ENCODE data around the gene HADHA. TPM values are rescaled to one million over a fixed set of nuclear protein-coding genes. Genes with fewer than 3 reads are reported as not detected.
"Not testable (repeated sequence)": the region's sequence is repeated elsewhere in the genome, so short reads cannot be mapped to it uniquely, and the experiment has no call there.

The HADHA gene
- 89.1 TPM for total RNA-seq

- DNase-seq = peak; percentile 92
These were observed at the start of gene HADHA, which contains the start of gene HADHB for GRCh38 chr2:26244309-26245230. Gene HADHA (minus strand): TSS chr2:26244632. CDS start chr2:26244596, 36 bp downstream. Gene HADHB (plus strand): TSS chr2:26244939. CDS start chr2:26254255, 9,316 bp downstream.

GRCh38 chr2:26292646-26293045 is 48.2 kb upstream of the HADHA start:
- DNase-seq = no peak

GRCh38 chr2:26290001-26290400 is 45.6 kb upstream of the HADHA start:
- no peak for DNase-seq

- no peak for DNase-seq
These were observed 41.5 kb upstream of the HADHA start for GRCh38 chr2:26285931-26286330.

- DNase-seq = no peak
These were observed 39.7 kb upstream of the HADHA start for GRCh38 chr2:26284132-26284531.

- DNase-seq = no peak
These were observed 39.2 kb upstream of the HADHA start for GRCh38 chr2:26283606-26284005.

GRCh38 chr2:26281226-26281625 is 36.8 kb upstream of the HADHA start:
- no peak for DNase-seq

DNA sequence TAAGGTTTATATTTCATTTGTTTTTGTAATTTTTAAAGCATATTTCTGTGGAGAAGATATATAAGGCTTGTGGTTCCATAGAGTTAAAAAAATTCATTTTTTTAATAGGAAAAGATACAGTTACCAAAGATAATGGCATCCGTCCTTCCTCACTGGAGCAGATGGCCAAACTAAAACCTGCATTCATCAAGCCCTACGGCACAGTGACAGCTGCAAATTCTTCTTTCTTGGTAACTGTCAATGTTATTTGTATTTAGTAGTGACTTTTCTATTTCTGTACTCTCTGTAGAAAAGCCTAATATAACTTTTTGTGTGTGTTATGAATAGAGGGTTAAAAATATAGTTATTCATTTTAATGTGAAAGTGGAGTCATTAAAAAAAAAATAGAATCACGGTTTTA is 35.5 kb upstream of the HADHA start:
- no peak for DNase-seq

DNA sequence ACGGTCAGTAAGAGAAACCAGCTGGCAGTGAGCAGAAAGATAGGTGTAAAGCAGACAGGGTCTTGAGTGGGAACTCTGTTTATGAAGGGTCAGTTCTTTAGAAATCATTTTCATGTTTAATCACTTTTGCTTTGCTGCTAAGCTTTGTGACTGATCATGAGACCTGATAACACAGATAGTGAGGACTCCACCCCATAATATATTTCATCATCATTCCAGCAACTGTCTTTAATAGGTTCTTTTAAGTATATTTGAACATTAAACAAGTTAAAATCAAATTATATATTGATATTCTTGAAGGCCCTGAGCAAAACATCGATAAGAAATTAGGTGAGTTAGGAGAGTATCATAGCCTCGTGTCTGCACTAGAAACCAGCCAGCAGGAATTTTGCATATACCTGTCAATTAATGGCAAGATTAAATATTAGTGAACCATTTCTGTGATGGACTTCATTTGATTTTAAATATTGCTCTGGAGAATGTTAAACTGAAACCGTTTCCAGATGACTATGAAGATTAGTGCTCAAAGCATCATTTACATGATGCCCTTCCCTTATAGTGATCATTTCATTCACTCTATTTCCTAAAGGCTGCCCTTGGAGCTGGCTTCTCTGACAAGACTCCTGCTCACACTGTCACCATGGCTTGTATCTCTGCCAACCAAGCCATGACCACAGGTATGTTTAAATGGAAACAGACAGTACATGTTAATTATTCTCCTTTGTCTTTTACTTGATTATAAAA is 32.2 kb upstream of the HADHA start:
- DNase-seq = no peak

DNA sequence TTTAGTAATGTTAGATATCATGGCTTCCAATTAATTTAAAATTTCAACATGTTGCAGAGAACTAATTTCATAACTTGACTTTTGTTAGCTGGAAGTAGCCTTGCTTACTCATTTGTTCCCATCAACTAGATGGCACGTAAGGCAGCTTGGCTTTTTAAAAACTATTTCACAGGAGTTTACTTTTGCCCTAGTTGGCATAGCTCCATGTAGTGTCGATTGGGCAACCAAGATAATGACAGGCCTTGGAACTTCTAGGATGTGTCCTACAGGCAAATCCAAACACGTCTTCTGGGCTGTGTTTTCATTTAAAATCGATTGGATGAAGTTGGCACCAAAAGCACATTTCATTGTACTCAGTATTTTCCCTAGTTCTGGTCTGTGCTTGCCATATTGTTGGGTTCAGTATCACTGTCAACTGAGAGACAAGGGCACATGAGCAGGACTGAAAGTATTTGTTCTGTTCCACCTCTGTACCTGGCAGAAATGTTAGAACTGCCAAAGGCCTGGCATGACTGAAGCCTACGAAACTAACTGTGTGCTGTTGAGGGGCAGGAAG is 29.7 kb upstream of the HADHA start:
- no peak for DNase-seq

- no peak for DNase-seq
These were observed 29.1 kb upstream of the HADHA start for GRCh38 chr2:26273501-26273900.

DNA sequence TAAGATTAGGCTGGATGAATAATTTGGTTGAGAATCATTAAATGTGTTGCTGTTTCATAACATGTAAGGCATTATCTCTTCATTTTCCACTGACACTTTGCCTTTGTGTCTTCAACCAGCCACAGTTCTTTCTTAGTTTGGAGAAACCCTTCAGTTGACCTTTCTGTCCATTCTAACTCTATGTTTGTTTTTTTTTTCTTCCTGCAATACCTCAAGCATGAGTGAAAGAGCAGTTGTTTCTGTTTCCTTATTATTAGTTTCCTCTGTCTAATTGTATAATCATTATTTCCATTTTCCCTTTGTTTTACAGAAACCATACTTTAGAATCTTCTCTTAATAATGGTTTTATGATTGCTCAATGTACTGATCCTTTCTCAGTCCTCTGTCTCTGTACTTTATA is 25.9 kb upstream of the HADHA start:
- no peak for DNase-seq

DNA sequence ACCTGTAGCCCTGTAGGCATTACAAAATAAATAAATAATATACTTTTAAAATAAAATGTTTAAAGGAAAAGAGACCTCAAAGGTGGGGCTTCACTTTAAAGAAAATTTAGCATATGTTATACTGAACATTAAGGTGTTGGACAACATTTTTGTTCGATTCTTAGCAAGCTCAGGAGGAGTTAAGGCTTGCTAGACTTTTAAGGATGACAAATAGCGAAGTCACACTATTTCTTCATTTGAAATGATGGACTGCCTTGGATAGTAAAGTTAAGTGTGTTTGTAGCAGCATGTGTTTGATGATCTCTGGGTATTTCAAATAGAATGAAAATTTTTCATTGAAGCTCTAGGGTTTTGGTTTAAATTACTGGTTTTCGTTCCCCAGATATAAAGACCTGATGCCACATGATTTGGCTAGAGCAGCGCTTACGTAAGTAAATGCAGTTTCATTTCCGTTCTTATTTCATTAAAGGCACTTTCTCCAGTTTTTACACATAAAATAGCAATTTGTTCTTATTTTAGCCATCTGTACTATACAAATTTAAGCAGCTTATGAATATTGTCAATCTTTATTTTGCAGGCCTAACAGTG is 25.2 kb upstream of the HADHA start:
- DNase-seq = no peak

GRCh38 chr2:26268670-26269385 is 24.4 kb upstream of the HADHA start:
- DNase-seq = not testable (repeated sequence)

- DNase-seq = no peak
These were observed 23.8 kb upstream of the HADHA start for GRCh38 chr2:26268213-26268612.

DNA sequence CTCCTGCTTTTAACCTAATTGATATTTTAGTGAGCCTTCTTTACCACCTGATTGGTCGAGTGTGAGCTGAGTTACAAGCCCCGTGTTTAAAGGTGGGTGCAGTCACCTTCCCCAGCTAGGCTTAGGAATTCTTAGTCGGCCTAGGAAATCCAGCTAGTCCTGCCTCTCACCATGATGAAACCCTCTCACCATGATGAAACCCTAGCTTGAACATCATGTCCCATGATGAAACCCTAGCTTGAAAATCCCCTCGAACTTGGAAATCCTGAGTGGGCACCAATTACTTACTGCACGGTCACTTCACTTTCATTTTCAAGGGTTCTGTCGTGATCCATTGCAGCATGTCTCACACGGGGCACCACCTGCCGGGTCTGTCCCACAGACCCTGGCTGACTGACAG is 14.4 kb upstream of the HADHA start:
- DNase-seq = not testable (repeated sequence)

DNA sequence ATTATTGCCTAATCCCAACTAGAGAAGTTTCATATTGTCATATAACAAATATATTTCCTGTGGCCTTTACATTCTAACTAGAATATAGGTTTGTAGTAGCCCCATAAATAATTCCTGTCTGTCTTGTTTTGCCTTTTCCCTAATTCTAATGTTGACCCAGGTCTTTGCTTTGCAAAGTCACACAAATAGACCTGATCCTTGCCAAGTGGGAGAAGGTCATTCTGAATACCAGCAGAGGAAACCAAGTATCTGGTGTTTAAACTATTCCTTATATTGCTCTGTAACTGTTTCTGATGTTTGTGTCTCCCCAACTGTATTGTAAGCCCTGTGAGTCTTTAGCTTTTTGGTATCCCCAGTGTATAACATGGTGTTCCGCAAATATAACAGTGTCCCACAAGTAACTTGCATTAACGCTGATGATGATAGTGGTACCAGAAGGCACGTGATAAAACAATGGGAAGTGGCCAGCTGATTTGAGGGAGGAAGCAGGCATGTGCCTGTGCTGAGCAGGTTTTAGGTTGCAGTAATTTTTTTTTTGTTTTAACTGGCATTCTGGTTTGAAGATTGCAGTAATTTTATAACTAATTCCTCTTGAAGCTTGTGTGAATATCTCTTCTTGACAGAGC is 11.4 kb upstream of the HADHA start:
- DNase-seq = no peak

DNA sequence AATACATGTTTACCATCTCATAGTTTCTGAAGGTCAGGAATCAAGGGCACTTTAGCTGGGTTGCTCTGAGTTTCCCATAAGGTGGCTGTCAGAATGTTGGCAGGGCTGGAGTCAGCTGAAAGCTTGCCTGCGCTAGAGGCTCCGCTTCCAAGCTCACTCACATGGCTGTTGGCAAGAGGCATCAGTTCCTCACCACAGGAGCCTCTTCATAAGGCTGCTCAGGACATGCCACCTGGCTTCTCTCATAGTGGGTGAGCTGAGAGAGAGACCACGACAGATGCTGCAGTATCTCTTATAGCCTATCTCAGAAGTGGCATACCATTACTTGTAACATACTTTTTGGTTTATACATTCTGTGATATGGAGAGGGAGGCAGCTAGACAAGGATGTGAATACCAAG is 7.5 kb upstream of the HADHA start:
- no peak for DNase-seq

DNA sequence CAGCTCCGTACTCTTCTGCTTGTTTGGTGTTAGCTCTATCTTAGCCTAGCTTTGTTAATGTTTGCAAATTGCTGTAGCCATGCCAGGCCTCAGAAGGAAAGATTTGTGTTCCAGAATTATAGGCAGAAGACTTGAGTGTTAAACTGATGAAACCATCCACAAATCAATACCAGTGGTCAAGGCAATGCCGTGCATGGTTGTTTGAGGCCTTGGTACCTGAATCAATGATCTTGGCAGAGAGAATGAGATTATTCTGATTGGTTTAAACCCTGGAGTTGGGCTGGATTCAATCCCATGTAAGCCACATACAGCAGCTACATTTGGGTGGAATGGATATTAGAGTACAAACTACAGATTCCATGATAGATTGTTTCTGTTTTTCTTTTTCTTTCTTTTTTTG is 5.2 kb upstream of the HADHA start:
- no peak for DNase-seq

- DNase-seq = no peak
These were observed 2.4 kb upstream of the HADHA start for GRCh38 chr2:26246818-26247217.

- DNase-seq = no peak
These were observed 1.4 kb upstream of the HADHA start for GRCh38 chr2:26245810-26246209.

All from occipital lobe (tissue), 2 donors.